GM13976 (cell line): ENCODE measurements around the gene VAPB.
"Not testable (repeated sequence)": the region's sequence is repeated elsewhere in the genome, so short reads cannot be mapped to it uniquely, and the experiment has no call there.

Experiments used
- DNase-seq: peaks from one replicate; pipeline ENCODE4 v3.0.0; 2012; ENCODE audit warnings: low spot score
- CTCF ChIP-seq: IDR thresholded peaks from 2 replicates; pipeline ENCODE4 v1.5.1; 2012; ENCODE audit warnings: borderline replicate concordance, mild to moderate bottlenecking; ENCODE audit not compliant: insufficient read depth; ENCODE audit errors: extremely low read depth, missing control alignments, control extremely low read depth
- in situ Hi-C: fragments of 300-500 bp; cut with MboI; formaldehyde crosslinking; loops from one replicate; pipeline ENCODE4 v1.12.0; 2022; ENCODE audit warnings: low sequenced_read_pairs, mixed read lengths, inconsistent platforms; ENCODE audit not compliant: unreplicated experiment

VAPB gene

GRCh38 chr20:58362970-58363369 is 26.1 kb upstream of the VAPB start:
- in situ Hi-C loops, result no loop called here
- TF ChIP-seq CTCF, result no peak
- no peak for DNase-seq

GRCh38 chr20:58366866-58367265 is 22.2 kb upstream of the VAPB start:
- no peak for TF ChIP-seq CTCF
- no peak for DNase-seq
- in situ Hi-C loops, result no loop called here

GRCh38 chr20:58372806-58373205 is 16.2 kb upstream of the VAPB start:
- no peak for TF ChIP-seq CTCF
- in situ Hi-C loops, result no loop called here
- no peak for DNase-seq

GRCh38 chr20:58373296-58373695 is 15.7 kb upstream of the VAPB start:
- DNase-seq, in situ Hi-C loops: not testable (repeated sequence)

GRCh38 chr20:58374027-58374850 is 14.8 kb upstream of the VAPB start:
- no peak for DNase-seq
- TF ChIP-seq CTCF, result no peak
- in situ Hi-C loops, result no loop called here

- in situ Hi-C loops, result no loop called here
- DNase-seq, result no peak
- no peak for TF ChIP-seq CTCF
Observed at GRCh38 chr20:58374906-58375758, 13.9 kb upstream of the VAPB start.
